NAMALWA (cell line): ENCODE results near the gene LRP1B.

ENCODE experiments used
- DNase-seq: peaks from one replicate; pipeline ENCODE4 v3.0.0-alpha.2; 2015; ENCODE audit warnings: low spot score

Gene LRP1B

GRCh38 chr2:142041996-142042395 lies 88.8 kb downstream of the LRP1B start:
- DNase-seq = no peak

GRCh38 chr2:142041105-142041504 lies 89.7 kb downstream of the LRP1B start:
- DNase-seq = no peak

- no peak for DNase-seq
These were observed 90.3 kb downstream of the LRP1B start for GRCh38 chr2:142040556-142040955.

GRCh38 chr2:142038826-142039225 lies 92.0 kb downstream of the LRP1B start:
- no peak for DNase-seq

GRCh38 chr2:142037744-142038143 lies 93.1 kb downstream of the LRP1B start:
- DNase-seq = no peak

- DNase-seq = no peak
These were observed 93.8 kb downstream of the LRP1B start for GRCh38 chr2:142037066-142037465.

- no peak for DNase-seq
These were observed 97.4 kb downstream of the LRP1B start for GRCh38 chr2:142033393-142033792.

GRCh38 chr2:142031656-142032055 lies 99.2 kb downstream of the LRP1B start:
- no peak for DNase-seq

- DNase-seq = no peak
These were observed 100.1 kb downstream of the LRP1B start for GRCh38 chr2:142030735-142031134.

GRCh38 chr2:142029974-142030373 lies 100.8 kb downstream of the LRP1B start:
- no peak for DNase-seq

- no peak for DNase-seq
These were observed 105.4 kb downstream of the LRP1B start for GRCh38 chr2:142025394-142025793.

GRCh38 chr2:142020368-142020767 lies 110.4 kb downstream of the LRP1B start:
- no peak for DNase-seq

- DNase-seq = no peak
These were observed 116.3 kb downstream of the LRP1B start for GRCh38 chr2:142014536-142014935.

GRCh38 chr2:142012797-142013196 lies 118.0 kb downstream of the LRP1B start:
- DNase-seq = no peak

- DNase-seq = no peak
These were observed 120.1 kb downstream of the LRP1B start for GRCh38 chr2:142010477-142011270.

GRCh38 chr2:142008135-142008744 lies 122.6 kb downstream of the LRP1B start:
- no peak for DNase-seq

- DNase-seq = no peak
These were observed 136.8 kb downstream of the LRP1B start for GRCh38 chr2:141994066-141994465.

GRCh38 chr2:141992695-141993094 lies 138.1 kb downstream of the LRP1B start:
- DNase-seq = no peak

GRCh38 chr2:141968433-141968832 lies 162.4 kb downstream of the LRP1B start:
- DNase-seq = no peak

- DNase-seq = no peak
These were observed 162.8 kb downstream of the LRP1B start for GRCh38 chr2:141967980-141968379.

GRCh38 chr2:141967503-141967902 lies 163.3 kb downstream of the LRP1B start:
- no peak for DNase-seq

GRCh38 chr2:141959941-141960340 lies 170.9 kb downstream of the LRP1B start:
- no peak for DNase-seq

- no peak for DNase-seq
These were observed 171.8 kb downstream of the LRP1B start for GRCh38 chr2:141959016-141959415.
